ENCODE measurements around the gene LYPD8. TPM values are rescaled to one million over a fixed set of nuclear protein-coding genes. Genes with fewer than 3 reads are reported as not detected.

LYPD8 gene
- total RNA-seq, 1 experiment from 2014 or later: not detected

DNA sequence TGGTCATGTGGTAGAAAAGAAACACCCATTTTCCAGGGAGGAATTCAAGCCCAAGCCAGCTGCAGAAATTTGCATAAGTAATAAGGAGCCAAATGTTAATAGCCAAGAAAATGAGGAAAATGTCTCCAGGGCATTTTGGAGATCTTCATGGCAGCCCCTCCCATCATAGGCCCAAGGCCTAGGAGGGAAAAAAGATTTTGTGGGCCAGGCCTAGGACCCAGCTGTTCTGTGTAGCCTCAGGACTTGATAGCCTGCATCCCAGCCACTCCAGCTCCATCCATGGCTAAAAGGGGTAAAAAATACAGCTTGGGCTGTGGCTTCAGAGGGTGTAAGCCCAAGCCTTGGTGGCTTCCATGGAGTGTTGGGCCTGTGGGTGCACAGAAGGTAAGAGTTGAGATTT, 21.4 kb upstream of the LYPD8 start:
- in situ Hi-C loops (cut with HindIII; ENCODE audit: low pct_unique_long_range_greater_than_20kb, low sequenced_read_pairs): no loop called here
- Histone ChIP-seq H3K27ac (ENCODE audit: low read length) (no peak overlapping the region), H3K4me3 (ENCODE audit: low read depth in 2 of 2, low read length in 2 of 2) (no peak overlapping the region), H3K9me3 (ENCODE audit: control insufficient read depth, insufficient read depth, low read depth, low read length) (no peaks in the 10 kb centered on the region), H3K27me3 (ENCODE audit: control insufficient read depth, insufficient read depth, low read length) (no peaks in the 10 kb centered on the region), H3K36me3 (ENCODE audit: control insufficient read depth, insufficient read depth, low read length) (no peaks in the 10 kb centered on the region), H3K4me1 (ENCODE audit: control insufficient read depth, insufficient read depth, low read length) (no peaks in the 10 kb centered on the region)
- CTCF ChIA-PET: no interaction called here
- TF ChIP-seq POLR2AphosphoS5 (IDR thresholded peaks at IDR 0.05; ENCODE audit: low read depth, low read length) (no peak), TCF7L2 (IDR thresholded peaks at IDR 0.05; ENCODE audit: low read depth, low read length) (no peak), SIN3A (IDR thresholded peaks at IDR 0.05; ENCODE audit: borderline replicate concordance, insufficient read depth, low read depth, low read length) (no peak)
- TF ChIP-seq, protein P1, sequence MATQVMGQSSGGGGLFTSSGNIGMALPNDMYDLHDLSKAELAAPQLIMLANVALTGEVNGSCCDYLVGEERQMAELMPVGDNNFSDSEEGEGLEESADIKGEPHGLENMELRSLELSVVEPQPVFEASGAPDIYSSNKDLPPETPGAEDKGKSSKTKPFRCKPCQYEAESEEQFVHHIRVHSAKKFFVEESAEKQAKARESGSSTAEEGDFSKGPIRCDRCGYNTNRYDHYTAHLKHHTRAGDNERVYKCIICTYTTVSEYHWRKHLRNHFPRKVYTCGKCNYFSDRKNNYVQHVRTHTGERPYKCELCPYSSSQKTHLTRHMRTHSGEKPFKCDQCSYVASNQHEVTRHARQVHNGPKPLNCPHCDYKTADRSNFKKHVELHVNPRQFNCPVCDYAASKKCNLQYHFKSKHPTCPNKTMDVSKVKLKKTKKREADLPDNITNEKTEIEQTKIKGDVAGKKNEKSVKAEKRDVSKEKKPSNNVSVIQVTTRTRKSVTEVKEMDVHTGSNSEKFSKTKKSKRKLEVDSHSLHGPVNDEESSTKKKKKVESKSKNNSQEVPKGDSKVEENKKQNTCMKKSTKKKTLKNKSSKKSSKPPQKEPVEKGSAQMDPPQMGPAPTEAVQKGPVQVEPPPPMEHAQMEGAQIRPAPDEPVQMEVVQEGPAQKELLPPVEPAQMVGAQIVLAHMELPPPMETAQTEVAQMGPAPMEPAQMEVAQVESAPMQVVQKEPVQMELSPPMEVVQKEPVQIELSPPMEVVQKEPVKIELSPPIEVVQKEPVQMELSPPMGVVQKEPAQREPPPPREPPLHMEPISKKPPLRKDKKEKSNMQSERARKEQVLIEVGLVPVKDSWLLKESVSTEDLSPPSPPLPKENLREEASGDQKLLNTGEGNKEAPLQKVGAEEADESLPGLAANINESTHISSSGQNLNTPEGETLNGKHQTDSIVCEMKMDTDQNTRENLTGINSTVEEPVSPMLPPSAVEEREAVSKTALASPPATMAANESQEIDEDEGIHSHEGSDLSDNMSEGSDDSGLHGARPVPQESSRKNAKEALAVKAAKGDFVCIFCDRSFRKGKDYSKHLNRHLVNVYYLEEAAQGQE (IDR thresholded peaks at IDR 0.05; ENCODE audit: insufficient read depth in 1 of 2, low read depth in 2 of 2, low read length in 1 of 2): no peak
- TF ChIP-seq, protein P2, sequence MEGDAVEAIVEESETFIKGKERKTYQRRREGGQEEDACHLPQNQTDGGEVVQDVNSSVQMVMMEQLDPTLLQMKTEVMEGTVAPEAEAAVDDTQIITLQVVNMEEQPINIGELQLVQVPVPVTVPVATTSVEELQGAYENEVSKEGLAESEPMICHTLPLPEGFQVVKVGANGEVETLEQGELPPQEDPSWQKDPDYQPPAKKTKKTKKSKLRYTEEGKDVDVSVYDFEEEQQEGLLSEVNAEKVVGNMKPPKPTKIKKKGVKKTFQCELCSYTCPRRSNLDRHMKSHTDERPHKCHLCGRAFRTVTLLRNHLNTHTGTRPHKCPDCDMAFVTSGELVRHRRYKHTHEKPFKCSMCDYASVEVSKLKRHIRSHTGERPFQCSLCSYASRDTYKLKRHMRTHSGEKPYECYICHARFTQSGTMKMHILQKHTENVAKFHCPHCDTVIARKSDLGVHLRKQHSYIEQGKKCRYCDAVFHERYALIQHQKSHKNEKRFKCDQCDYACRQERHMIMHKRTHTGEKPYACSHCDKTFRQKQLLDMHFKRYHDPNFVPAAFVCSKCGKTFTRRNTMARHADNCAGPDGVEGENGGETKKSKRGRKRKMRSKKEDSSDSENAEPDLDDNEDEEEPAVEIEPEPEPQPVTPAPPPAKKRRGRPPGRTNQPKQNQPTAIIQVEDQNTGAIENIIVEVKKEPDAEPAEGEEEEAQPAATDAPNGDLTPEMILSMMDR (IDR thresholded peaks at IDR 0.05): no peak
- no TSS peak for BruUV-seq (replicated peaks)
- DNase-seq (ENCODE audit: low read depth, low spot score) (no peak), ATAC-seq (no peak)
- intact Hi-C loops (cut with micrococcal nuclease; ENCODE audit: unreplicated experiment): no loop called here
- POLR2A ChIA-PET: no interaction called here

DNA sequence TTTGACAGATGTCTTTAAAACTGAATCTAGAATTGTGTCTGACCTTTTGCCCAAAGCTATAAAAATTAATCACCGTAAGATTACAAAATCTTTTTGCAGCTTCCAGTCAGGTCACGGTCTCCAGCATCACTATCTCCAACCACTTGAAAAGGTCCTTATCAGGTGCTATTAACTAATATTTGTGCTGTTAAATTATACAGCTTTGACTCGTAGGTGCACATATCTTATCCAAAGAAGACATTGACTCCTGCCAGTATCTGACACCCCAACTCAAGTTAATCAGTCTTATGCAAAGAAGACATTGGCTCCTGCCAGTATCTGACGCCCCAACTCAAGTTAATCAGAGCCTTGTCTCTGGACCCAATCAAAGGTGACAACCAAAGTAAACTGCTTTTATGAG, 19.9 kb upstream of the LYPD8 start:
- BruUV-seq (replicated peaks): no TSS peak
- ChIA-PET POLR2A (no interaction called here), CTCF (no interaction called here)
- Histone ChIP-seq H3K9me3 (ENCODE audit: control insufficient read depth, insufficient read depth, low read depth, low read length) (no peaks in the 10 kb centered on the region), H3K4me3 (ENCODE audit: low read depth in 2 of 2, low read length in 2 of 2) (no peak overlapping the region), H3K27ac (ENCODE audit: low read length) (no peak overlapping the region), H3K4me1 (ENCODE audit: control insufficient read depth, insufficient read depth, low read length) (no peaks in the 10 kb centered on the region), H3K27me3 (ENCODE audit: control insufficient read depth, insufficient read depth, low read length) (no peaks in the 10 kb centered on the region), H3K36me3 (ENCODE audit: control insufficient read depth, insufficient read depth, low read length) (no peaks in the 10 kb centered on the region)
- in situ Hi-C loops (cut with HindIII; ENCODE audit: low pct_unique_long_range_greater_than_20kb, low sequenced_read_pairs): no loop called here
- intact Hi-C loops (cut with micrococcal nuclease; ENCODE audit: unreplicated experiment): no loop called here
- TF ChIP-seq TCF7L2 (IDR thresholded peaks at IDR 0.05; ENCODE audit: low read depth, low read length) (no peak), SIN3A (IDR thresholded peaks at IDR 0.05; ENCODE audit: borderline replicate concordance, insufficient read depth, low read depth, low read length) (no peak), POLR2AphosphoS5 (IDR thresholded peaks at IDR 0.05; ENCODE audit: low read depth, low read length) (no peak)
- TF ChIP-seq, protein P2 (IDR thresholded peaks at IDR 0.05): no peak
- TF ChIP-seq, protein P1 (IDR thresholded peaks at IDR 0.05; ENCODE audit: insufficient read depth in 1 of 2, low read depth in 2 of 2, low read length in 1 of 2): no peak
- ATAC-seq (no peak), DNase-seq (ENCODE audit: low read depth, low spot score) (no peak)

Measured in Panc1 (cell line).